Hippocampal formation (tissue), 2 donors: ENCODE measurements around the gene CNDP2.

Experiments
- DNase-seq, 2 donors: peaks; one replicate each; lab custom pipeline; 2025; lab: John Stamatoyannopoulos, UW

CNDP2 gene

DNA sequence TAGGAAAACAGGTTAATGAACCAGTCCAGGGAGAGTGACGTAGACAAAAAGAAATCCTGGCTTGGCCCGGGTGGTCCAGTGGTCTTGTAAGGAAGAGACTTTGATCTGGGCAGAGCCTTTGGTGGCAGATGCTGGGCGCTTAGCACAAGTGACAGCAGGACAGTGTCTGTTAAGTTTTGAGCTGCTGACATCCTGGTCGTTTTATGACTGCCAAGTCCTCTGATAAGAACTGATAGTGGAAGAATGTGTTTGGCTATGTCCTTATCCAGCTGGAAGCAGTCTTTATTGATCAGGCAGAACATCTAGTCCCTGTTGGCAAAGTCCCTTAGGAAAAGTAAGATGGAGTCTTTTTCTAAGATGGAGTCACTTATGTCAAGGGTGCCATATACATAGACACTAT, 74.1 kb downstream of the CNDP2 start:
- no peak for DNase-seq

DNA sequence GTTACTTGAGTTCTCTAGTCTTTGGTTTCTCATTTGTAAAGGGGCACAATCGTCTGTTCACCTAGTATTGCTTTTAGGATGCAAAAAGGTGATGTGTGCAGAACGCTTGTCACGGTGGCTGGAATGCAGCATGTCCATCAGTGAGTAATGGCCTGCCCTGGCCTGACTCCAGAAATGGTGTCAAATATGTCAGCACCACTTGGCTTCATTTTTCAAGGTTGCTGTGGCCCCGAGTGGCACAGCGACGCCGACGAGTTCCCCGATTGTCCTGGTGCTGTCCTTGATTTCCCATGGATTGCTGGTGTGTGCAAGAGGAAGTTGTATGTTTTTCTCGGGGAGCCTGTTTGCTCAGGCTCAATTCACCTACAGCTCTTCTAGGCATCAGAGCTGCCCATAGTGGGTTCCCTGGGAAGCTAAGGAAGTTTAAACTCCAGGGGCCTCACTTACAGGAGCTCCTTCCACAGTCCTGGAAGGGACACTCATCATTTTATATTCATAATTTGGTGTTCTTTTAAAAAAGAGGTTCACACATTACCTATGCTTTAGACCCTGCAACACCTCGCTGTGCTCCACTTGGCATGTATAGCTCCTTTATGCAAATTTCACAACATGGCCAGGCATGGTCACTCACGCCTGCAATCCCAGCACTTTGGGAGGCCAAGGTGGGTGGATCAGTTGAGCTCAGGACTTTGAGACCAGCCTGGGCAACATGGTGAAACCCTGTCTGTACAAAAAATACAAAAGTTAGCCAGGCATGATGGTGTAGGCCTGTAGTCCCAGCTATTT, 75.9 kb downstream of the CNDP2 start:
- no peak for DNase-seq

DNA sequence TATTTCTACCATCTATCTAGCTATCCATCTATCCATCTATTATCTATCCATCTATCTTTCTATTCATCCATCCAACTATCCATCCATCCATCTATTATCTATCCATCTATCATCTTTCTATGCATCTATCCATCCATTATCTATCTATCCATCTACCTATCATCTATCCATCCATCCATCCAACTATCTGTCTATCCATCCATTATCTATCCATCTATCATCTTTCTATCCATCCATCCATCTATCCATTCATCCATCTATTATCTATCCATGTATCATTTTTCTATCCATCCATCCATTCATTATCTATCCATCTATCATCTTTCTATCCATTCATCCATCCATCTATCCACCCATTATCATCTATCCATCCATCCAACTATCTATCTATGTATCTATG, 76.9 kb downstream of the CNDP2 start:
- DNase-seq = no peak
